GM12874 (cell line): ENCODE results near the gene PKDREJ.

Experiments used
- TF ChIP-seq, protein P1 (sequence below): IDR thresholded peaks from 2 replicates; pipeline ENCODE4 v1.5.1; 2011; ENCODE audit warnings: low read depth, mild to moderate bottlenecking, control low read depth, low read length, moderate library complexity; ENCODE audit not compliant: insufficient read depth

The PKDREJ gene

GRCh38 chr22:46297151-46297812 lies 34.1 kb upstream of the PKDREJ start:
- TF ChIP-seq, protein P1, sequence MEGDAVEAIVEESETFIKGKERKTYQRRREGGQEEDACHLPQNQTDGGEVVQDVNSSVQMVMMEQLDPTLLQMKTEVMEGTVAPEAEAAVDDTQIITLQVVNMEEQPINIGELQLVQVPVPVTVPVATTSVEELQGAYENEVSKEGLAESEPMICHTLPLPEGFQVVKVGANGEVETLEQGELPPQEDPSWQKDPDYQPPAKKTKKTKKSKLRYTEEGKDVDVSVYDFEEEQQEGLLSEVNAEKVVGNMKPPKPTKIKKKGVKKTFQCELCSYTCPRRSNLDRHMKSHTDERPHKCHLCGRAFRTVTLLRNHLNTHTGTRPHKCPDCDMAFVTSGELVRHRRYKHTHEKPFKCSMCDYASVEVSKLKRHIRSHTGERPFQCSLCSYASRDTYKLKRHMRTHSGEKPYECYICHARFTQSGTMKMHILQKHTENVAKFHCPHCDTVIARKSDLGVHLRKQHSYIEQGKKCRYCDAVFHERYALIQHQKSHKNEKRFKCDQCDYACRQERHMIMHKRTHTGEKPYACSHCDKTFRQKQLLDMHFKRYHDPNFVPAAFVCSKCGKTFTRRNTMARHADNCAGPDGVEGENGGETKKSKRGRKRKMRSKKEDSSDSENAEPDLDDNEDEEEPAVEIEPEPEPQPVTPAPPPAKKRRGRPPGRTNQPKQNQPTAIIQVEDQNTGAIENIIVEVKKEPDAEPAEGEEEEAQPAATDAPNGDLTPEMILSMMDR: no peak

DNA sequence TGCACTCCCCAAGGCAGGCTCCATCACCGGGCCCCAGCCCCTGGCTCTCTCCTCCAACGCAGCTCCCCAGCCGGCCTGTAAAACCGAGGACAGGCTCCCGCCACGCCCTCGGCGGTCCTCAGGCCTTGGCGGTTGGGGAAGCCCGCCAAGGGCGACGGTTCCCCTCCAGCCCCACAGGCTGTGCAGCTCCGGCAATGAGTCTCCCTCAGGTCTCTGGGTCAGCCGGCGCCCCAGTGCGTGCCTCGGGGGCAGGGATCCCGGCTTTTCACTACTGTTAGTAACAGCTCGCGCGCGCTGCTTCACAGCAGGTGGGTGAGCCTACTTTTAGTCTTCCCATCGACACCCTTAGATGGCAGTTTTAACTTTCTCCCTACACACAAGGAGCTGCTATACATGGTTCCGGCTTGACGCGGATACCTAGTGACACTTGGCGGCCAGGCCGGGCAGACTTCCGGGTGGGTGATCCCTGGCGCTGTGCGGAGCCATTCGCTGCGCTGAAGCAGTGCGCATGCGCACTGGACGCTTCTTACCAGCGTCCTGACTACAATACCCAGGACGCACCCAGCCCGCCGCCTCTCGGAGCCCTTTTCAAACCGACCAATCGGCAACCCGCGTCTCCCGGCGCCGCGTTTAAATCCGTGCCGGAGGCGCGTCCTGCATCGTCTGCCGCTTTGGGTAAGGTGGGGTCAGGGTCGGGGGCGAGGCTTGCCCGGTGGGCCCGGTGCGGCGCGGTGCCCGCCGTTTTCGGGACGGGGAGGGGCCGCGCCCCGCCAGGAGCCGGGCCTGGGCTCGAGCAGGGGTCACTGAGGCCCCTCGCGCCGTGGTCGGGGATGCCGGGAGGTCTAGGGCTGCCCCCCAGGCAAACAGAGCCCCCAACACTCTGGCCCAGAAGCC lies 33.4 kb upstream of the PKDREJ start, which contains the start of gene GTSE1:
TSS of gene GTSE1 (plus strand) at position 614 of the 894 bp plus-strand sequence. CDS start 531 bp downstream, outside the sequence.
- TF ChIP-seq, protein P1: no peak

DNA sequence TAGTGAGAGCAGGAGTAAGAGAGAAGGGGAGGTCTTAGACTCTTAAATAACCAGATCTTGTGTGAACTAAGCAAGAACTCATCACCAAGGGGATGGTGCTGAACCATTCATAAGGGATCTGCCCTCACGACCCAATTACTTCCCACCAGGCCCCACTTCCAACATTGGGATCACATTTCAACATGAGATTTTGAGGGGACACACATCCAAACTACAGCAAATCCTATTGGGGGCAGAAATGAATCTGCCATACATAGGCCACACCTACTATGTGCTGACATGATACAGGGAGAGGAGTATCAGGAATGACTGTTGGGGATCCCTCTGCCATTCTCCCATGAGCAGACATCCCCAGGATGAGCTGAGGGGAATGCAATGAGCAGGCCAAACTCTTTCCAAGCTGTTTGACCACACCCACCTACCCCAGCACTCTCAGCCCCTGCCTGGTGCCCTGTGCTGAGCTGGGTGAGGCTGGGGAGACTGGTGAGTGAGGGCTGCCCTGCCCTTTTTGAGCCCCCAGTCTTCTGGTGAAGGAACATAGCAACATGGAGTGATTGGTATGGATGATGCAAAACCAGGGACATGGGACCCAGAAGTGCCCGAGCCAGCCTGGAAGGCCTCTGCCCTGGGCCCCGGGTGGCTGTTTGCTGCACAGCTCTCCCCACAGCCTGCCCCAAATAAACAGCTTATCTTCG lies 32.3 kb upstream of the PKDREJ start:
- TF ChIP-seq, protein P1: no peak

DNA sequence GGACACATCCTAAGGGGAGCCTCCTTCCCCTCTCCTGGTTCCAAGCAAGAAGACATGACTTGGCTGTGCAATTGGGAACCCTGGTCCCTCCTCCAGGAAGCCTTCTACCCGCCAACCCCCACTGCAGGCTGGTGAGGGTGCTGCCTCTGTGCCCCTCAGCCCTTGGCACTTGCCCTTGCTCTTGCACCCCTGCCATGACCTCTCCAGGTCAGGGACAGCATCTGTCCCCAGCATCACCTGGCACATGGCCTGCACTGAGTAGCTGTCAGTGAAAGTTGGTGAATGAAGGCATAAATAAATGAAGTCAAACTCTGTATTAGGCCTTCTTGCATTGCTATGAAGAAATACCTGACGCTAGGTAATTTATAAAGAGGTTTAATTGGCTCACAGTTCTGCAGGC lies 31.6 kb upstream of the PKDREJ start:
- TF ChIP-seq, protein P1: no peak

DNA sequence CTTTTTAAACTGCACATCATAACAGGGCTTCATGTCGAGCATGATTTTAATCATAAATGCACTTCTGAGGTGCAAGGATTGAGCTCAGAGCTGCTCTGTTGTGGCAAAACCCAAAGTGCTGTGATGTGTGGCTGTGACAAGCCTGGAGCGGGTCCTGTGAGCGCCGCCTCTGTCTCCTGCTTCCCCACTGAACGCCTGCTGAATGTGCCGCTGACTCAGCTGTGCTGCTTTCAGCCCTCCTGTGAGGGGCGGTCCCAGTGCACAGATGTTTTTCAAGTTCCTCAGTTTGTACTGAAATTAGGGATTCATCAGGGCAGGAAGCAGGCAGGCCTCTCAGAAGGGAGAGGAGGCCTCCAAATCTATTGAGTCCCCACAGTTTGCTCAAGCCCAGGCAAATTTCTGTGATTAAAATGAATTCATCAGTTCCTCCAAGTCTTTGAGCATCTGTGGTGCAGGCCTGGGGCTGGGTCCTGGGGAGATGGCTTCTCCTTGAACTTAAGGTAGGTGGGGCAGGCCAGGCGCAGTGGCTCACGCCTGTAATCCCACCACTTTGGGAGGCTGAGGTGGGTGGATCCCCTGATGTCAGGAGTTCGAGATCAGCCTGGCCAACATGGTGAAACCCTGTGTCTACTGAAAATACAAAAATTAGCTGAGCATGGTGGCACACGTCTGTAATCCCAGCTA lies 30.6 kb upstream of the PKDREJ start:
- TF ChIP-seq, protein P1: no peak

GRCh38 chr22:46292732-46293131 lies 29.6 kb upstream of the PKDREJ start:
- TF ChIP-seq, protein P1: no peak
